ENCODE results near the gene DHX16. TPM values are rescaled to one million over a fixed set of nuclear protein-coding genes. Genes with fewer than 3 reads are reported as not detected.

DHX16 gene
- total and polyA plus RNA-seq, 2 donors (not counting 1 experiment from before 2014, with no cell fraction given) = 51.1 to 71.7 TPM

GRCh38 chr6:30615219-30615957, 57.4 kb downstream of the DHX16 start:
- no peaks in the 10 kb centered on the region for H3K27me3 ChIP-seq (replicated peaks in 1 of 4; ENCODE audit: control extremely low read depth in 1 of 4, control insufficient read depth in 3 of 4, insufficient read depth in 4 of 4, low read length in 3 of 4)
- peak overlapping the region; percentile 100 for H3K27ac Mint-ChIP-seq
- ChIA-PET CTCF (interaction anchor here (0.5 to 4.8 kb wide), 19 partner anchors 10 to 1037 kb away, joined by 3 to 41 read pairs (median 4); partner anchors contain the start of genes DHX16 and MDC1), POLR2A (interaction anchor here (0.6 to 4.0 kb wide), 29 partner anchors 11 to 1730 kb away, joined by 3 to 22 read pairs (median 5); partner anchors contain the start of genes ABCF1, ATAT1, C6orf136 and DHX16)
- peak overlapping the region; percentile 100 for H3K9ac ChIP-seq (ENCODE audit: low read length)
- no peaks in the 10 kb centered on the region for H4K20me1 ChIP-seq (ENCODE audit: control insufficient read depth, insufficient read depth, low read length, poor library complexity, severe bottlenecking)
- H3K4me1 Mint-ChIP-seq = peaks cover 52% of the 10 kb centered on the region
- H3K4me2 ChIP-seq (replicated peaks; ENCODE audit: low read depth, low read length, poor library complexity, severe bottlenecking) = peak overlapping the region; percentile 82
- H3K27me3 Mint-ChIP-seq = no peaks in the 10 kb centered on the region
- DNase-seq = peak; percentile 71
- no peaks in the 10 kb centered on the region for H3K9me3 ChIP-seq (ENCODE audit: control extremely low read depth in 1 of 3, control insufficient read depth in 2 of 3, insufficient read depth in 1 of 3, low read length in 2 of 3)
- H2AFZ ChIP-seq (ENCODE audit: insufficient read depth, low read depth, low read length, poor library complexity, severe bottlenecking) = no peak overlapping the region
- peaks cover 4 to 24% of the 10 kb centered on the region in 2 experiments for H3K36me3 ChIP-seq (replicated peaks in 1 of 2; ENCODE audit: control extremely low read depth in 1 of 2, control insufficient read depth in 1 of 2, extremely low read depth in 1 of 2, insufficient read depth in 2 of 2, low read length in 1 of 2)
- H3K27ac ChIP-seq (ENCODE audit: low read length in 2 of 2) = peak overlapping the region; percentile 99
- ATAC-seq (ENCODE audit: low read depth) = no peak
- 0% methylated on average over 4 of the region's 10 CpGs for WGBS (ENCODE audit: insufficient coverage)
- intact Hi-C loops (cut with micrococcal nuclease) = loop anchor here (2.0 to 10.0 kb wide), 4 partner anchors 19 to 739 kb away; partner anchors contain the start of genes GTF2H4 and HLA-B
- H3K9me3 Mint-ChIP-seq (ENCODE audit: insufficient read depth) = no peaks in the 10 kb centered on the region
- peak overlapping the region; percentile 89 to 100 (median 98) for H3K4me3 ChIP-seq (ENCODE audit: control extremely low read depth in 1 of 5, extremely low read depth in 1 of 5, insufficient read depth in 1 of 5, low read depth in 2 of 5, low read length in 4 of 5)
- H3K4me1 ChIP-seq (ENCODE audit: control insufficient read depth in 2 of 2, insufficient read depth in 2 of 2, low read length in 2 of 2) = peaks cover 41 to 46% of the 10 kb centered on the region in 2 donors
- TF ChIP-seq CTCF (IDR thresholded peaks at IDR 0.05) (no peak), EZH2 (IDR thresholded peaks at IDR 0.05; ENCODE audit: borderline replicate concordance, insufficient read depth, low read depth, low read length, poor library complexity, severe bottlenecking) (no peak)
- peak overlapping the region; percentile 92 for H3K4me3 Mint-ChIP-seq
- H3K79me2 ChIP-seq (ENCODE audit: control insufficient read depth, insufficient read depth, low read length) = peaks cover 73% of the 10 kb centered on the region
